AG20443 (cell line): Measurements from ENCODE around the gene CACNA2D4.
"Not testable (repeated sequence)": the region's sequence is repeated elsewhere in the genome, so short reads cannot be mapped to it uniquely, and the experiment has no call there.

ENCODE experiments used
- DNase-seq: peaks from one replicate; pipeline ENCODE4 v3.0.0; 2012; ENCODE audit warnings: low spot score, mixed read lengths

Gene CACNA2D4, protein sequence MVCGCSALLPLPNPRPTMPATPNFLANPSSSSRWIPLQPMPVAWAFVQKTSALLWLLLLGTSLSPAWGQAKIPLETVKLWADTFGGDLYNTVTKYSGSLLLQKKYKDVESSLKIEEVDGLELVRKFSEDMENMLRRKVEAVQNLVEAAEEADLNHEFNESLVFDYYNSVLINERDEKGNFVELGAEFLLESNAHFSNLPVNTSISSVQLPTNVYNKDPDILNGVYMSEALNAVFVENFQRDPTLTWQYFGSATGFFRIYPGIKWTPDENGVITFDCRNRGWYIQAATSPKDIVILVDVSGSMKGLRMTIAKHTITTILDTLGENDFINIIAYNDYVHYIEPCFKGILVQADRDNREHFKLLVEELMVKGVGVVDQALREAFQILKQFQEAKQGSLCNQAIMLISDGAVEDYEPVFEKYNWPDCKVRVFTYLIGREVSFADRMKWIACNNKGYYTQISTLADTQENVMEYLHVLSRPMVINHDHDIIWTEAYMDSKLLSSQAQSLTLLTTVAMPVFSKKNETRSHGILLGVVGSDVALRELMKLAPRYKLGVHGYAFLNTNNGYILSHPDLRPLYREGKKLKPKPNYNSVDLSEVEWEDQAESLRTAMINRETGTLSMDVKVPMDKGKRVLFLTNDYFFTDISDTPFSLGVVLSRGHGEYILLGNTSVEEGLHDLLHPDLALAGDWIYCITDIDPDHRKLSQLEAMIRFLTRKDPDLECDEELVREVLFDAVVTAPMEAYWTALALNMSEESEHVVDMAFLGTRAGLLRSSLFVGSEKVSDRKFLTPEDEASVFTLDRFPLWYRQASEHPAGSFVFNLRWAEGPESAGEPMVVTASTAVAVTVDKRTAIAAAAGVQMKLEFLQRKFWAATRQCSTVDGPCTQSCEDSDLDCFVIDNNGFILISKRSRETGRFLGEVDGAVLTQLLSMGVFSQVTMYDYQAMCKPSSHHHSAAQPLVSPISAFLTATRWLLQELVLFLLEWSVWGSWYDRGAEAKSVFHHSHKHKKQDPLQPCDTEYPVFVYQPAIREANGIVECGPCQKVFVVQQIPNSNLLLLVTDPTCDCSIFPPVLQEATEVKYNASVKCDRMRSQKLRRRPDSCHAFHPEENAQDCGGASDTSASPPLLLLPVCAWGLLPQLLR

DNA sequence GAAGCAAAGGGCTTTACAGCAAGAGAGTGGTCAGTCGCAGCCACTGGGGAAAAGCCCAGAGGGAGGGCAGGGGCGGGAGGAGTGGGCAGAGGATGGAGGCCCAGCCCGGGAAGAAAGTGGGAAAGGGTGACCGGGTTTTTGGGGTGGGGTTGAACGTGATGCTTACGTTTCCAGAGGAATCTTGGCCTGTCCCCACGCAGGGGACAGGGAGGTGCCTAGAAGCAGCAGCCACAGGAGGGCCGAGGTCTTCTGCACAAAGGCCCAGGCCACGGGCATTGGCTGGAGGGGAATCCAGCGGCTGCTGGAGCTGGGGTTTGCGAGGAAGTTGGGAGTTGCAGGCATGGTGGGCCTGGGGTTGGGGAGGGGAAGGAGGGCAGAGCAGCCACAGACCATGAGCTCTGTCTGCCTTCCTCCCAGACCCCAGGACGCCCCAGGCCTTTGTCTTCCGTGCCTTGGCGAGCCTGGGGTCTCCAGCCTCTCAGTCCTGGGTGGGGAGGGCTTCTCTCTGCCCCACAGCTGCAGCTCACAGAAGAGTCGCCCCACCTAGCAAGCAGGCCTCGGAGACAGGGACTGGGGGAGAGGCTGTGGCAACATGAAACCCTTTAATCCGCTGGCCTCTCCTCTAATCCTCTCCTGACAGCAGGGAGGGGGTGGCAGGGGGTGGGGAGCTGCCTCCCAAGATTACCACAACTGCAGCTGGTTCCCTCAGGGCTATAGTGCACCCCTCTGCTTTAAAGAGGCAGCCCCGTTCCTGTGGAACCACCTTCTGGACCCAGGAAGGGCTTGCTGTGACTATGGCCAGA is at the start of gene CACNA2D4:
Gene CACNA2D4, minus strand, starts transcription at position 572 of the 803 bp plus-strand sequence. Its CDS starts 179 bp downstream, at position 393.
- peak; percentile 9 for DNase-seq

DNA sequence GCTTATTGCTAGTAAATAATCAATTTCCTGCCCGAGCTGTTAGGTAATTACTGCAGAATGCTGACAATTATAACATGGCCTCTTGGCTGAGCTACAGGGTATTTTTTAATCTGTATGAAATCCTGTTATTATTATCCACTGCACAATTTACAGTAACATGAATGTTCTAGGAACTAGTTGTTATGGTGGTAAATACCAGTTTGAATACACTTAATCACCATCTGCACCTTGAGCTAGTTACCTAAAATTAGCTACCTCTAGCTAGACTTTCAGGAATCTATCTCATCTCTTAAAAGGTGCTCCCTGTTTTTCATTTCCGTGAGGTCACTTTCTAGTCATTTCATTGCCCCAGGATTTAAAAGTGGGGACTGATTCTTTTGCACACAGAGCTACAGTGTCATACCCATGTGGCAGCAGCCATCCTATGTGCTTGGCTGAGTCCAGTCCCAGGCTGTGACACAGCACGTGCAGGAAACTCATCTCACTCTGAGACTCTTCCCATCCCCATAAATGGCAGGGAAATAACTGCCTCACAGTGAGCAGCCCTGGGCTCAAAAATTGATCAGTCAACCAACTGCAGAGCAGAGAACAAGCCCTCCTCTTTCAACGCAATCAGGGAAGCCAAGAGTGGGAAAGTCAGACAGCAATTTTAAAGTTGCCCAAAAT is 48.2 kb upstream of the CACNA2D4 start:
- DNase-seq: no peak

DNA sequence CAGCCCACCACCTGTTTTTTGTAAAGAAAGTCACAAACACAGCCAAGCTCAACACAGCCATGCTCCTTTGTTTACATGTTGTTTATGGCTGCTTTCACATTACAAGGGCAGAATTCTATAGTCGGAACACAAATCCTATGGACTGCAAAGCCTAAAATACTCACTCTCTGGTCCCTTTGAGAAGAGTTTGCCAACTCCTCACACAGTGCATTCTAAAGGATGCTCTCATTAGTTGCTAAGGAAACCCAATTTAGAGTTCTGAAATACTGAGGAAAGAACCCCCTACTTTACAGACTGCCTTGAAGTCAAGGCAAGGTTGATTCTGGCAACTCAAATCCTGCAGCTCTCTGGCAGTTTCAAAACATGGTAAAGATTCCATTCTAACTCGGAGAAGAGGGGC is 47.5 kb upstream of the CACNA2D4 start:
- DNase-seq: no peak

DNA sequence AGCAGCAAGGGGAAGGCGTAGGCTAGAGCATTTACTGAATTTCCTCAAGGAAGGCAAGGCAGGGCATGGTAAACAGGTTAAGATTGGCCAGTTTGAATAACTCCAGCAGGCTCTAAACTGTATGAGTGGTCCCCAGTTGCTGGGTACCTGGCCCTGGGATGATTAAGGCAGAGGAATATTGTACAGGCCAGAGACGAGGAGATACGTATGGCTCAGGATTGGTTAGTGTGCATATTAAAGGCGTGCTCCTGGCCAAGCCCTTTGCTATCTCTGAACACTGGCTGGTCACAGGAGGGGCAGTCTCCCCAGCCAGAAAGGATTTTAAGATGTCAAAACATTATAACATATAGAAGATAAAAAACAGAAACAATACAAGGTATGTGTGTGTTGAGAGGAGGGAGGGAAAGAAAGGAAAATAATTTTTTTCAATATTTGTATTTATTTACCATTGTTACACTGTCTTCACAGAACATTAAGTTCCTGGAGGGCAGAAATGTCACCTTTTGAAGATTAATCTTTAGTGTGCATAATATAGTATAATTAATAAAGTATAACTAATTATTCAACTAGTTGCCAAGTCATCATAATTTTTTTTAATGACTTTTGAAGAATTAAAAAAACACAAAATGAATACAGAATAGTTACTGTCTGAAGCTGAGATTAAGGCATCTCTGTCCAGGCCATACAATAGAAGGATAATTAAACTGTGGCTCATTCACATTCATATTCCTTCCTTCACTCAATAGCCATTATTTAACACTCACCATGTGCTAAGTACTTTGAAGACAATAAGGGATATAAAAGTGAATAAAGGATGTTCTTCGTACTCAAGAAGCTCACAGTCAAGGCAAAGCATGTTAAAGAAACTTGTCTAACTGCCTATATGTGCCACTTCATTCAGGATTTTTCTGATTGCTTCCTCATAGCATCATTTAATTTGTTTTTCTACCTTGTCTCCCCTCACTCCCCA is 43.9 kb upstream of the CACNA2D4 start:
- no peak for DNase-seq

DNA sequence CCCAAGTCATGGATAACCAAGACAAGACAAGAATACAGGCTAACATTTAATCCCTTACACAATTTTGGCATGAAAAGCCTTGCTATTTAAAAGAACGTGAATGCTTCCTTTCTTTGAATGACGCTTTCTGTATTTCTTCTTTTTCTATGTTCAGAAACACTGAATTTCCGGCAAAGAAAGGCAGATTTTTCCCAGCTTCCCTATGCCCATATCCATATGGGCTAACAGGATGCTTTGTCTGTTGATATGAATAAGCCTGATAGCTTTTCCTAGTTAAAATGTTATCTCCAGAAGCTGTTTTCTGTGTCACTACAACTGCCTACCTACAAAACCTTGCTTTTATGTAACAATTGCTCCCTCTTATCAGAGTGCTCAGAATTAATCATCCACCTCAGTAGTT is 38.3 kb upstream of the CACNA2D4 start:
- no peak for DNase-seq

DNA sequence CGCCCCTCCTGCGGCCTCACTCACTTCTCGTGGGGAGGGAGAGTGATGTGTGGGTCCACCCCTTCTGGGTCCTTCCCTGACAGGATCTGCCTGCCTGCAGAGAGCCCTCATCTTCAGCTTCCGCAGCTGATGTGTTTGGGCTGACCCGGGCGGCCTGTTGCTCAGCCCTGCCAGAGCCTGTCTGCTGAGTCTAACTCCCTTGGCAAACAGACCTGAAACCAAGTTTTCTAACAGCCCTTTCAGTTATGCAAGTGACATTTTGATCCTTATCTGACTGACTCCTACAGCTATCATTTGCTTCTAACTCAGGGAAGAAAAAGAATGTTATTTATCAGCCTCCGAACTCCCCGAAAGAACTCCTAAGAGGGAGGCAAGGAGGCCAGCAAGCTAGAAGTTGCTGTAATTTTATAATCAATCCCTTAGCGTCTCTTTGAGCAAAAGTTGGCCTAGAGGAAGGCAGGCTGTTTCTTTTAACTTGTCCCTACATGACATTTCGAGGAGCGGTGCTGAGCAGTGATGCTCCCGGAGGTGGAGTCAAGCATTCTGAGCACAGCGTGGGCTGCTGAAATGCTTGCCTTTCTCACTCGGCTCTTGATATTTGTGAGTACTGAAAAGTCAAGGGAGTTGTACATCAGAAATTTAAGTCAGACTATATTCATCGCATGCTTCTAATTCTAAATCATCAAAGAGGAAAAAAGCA is 31.5 kb upstream of the CACNA2D4 start:
- DNase-seq: no peak

DNA sequence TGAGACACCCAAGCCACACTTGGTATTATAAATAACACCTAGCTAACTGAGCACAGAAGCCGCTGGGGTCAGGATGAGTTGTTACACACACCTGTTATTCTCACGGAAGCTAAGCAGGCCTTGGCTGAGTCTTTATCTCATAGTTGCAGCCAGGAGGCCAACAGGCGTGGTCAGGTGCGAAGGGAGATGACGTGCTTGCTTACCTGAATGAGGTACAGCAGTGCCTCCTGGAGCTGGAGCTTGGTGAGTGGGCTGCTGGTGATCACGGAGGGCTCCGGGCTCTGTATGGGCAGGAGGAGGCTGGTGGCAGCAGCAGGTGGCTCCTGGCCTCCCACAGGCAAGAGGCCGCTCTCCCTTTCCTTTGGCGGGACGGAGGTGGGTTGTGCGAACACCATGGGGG is 30.4 kb upstream of the CACNA2D4 start:
- DNase-seq: no peak

DNA sequence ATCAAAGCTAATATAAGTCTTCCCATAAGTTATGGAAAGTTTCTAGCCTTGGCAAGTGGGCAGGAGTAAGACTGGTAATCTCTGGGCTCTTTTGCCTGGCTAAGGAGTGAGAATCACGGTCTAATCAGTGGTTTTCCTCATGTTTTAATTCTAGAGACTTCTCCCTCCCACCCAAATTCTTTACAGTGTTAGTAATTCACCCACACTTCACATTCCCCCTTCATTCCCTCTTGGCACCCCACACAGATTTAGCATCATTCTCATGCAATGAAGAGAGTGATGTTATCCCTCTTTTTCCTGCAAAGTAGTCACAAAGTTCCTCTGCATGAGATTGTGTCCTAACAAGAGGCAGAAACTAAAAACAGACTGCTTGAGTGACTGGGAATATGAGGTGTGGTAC is 28.6 kb upstream of the CACNA2D4 start:
- DNase-seq: peak; percentile 73

DNA sequence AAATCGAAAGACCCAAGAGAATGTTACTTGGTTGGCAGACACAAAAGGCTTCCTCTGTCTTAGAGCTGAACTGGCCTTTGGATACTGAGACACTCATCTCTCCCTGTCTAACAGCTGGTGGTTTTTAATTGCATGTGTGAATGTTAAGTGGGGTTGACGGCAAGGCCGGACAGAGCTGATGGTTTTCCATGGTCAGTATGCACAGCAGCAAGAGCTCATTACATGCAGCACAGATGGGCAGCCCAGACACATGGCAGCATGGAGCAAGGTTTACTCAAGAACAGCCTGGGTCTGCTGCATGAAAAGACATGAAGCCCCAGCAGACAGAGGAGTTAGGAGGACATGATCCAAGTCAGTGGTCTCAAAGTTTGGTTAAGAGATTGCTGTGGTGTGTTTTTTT is 27.8 kb upstream of the CACNA2D4 start:
- DNase-seq: no peak

DNA sequence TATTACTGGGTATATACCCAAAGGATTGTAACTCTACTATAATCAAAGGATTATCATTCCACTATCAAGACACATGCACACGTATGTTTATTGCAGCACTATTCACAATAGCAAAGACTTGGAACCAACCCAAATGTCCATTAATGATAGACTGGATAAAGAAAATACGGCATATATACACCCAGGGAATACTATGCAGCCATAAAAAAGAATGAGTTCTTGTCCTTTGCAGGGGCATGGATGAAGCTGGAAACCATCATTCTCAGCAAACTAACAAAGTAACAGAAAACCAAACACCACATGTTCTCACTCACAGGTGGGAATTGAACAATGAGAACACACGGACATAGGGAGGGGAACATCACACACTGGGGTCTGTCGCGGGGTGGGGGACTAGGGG is 27.1 kb upstream of the CACNA2D4 start:
- not testable (repeated sequence) for DNase-seq

DNA sequence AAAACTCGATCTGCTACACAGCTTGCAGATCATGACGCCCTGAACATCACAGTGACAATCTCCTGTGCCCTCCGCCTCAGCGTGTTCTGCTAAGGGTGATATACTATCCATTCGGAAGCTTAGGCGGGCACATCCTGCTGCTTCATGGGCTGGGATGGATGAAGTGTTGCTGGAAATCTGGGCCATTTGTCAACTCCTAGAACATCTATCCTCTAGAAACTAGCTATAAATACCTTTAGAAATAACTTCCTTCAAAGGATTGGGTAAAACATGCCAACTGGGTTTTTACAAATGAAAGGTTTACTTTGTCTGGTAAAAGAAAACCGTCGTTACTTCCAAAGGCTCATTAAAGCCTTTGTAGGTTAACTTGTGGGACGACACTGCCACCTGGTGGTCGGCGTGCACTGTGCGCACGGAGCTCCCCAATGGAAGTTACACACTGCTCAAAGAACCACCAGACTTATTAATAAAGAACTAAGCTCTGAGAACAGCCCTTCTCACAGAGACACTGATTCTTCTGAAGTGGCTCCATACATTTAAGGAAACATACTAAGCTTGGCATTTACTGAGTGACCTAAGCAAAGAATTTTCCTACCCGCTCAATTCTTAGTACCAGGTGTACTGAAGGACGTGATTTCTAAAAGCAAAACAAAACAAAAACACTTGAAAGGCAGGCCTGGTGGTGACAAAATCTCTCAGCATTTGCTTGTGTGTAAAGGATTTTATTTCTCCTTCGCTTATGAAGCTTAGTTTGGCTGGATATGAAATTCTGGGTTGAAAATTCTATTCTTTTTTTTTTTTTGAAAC is 21.6 kb upstream of the CACNA2D4 start:
- DNase-seq: peak; percentile 88

DNA sequence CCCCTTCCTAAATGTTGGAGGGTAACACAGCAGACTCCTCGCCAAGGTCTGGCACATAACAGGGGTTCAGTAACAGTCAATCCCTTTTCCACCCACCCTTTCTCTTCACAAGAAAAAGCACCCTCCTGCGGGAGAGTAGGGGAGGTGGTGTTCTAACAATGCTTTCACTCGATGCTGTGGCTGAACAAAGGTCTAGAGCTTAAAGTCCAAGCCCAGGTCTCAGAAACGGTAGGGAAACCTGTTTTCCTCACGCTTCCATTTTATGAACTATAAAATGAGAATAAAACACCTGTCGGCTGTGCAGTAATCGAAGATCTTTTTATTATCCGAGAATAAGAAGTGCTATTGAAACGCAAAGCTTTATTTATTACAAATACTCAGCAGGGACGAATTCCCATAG is 20.9 kb upstream of the CACNA2D4 start:
- DNase-seq: no peak

DNA sequence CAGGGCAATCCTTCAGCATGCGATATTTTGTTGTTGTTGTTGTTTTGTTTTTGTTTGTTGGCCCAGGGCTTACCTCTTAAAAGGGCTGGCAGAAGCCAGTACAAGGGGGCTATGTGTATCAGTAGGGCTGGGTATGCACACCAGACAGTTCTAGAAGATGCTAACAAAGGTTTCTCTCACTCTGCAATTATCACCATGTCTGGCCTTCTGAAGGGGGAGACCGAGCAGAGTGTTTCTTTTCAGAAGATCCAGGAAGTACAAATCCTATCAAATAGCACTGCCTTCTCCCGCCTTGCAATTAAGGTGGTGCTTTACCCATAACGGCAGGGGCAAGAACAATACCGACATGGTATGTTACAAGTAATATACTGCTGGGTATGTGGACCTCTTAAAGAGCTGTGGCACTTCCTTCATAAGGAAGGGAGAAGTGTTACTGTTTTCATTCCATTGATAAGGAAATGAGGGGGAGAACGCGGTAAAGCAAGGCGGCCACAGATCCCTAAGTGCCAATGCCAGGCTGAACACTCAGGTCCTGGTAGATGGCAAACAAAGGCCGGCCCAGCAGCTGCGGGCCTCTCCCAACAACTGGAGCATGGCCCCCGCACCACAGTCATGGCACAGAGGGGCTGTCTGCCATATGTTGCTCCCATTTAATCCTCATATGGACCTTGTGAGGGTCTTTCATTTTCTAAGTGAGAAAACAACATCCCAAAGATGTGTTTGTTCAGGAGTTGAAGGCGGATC is 19.2 kb upstream of the CACNA2D4 start:
- DNase-seq: no peak

DNA sequence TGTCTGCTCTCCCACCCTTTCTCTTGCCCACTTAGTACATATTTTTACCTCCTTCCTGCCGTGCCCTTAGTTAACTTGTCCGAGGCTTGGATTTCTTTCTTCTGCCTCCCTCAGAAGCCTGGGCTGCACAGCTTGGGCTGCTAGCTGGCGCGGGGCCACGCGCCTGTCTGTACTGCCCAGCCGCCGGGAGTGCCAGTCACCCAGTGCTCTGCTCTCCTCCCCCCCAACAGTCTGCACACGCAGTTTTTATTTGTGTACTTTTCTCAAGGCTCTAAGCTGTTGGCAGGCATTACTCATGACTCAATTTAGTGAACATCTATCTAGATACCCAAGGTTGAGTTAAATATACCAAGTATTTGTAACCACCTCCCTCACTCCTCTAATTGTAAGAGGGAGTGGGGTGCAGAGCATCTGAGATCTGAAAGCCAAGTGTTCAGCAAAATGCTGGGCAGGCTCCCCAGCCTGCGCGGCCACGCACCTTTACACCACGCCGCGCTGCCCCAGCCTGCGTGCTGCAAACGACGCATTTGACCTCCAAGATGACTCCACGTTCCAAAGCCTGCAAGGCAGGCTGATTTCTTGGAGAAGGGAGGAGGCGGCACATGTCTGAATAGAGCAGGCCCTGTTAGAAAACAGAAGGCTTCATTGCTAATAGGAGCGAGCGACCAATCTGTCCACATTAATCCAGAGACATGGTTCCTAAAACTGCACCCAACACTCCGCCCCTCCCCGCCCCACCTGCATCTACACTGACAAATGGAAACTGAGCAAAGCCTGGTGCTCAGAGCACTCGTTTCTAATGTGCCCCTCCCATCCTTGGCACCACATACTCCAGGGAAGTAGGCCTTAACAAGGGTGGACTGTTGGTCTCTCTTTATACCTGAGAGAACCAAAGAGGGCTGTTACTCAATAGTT is 18.2 kb upstream of the CACNA2D4 start:
- DNase-seq: peak; percentile 60

DNA sequence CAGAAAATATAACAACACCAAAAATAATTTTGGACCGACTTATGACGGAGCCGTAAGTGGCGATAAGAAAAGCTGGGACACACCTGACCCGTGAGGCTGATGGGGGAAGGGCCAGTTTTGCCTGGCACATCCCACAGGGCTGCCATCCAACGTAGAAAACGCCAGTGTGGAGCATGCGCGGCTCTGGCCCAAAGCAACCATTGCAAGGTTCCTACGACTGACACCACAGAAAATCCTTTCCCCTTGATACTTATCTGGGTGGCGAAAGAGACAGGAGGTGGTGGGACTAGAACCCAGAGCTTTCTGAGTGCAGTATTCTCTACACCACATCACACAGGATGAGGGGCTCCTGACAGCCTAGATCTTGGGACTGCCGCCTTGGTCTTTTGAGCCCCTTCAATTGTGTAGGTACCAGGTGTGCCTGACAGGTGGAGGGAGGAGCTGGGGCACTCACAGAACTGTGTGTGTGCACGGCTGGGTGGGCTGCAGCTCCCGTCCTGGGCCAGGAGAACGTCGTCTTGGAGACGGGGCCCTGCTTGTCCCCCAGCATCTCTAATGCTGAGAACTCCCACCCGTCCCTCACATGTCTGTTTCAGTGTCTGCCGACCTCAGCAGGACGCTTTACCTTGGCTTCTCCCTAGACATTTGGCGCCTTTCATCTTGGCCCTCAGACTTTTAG is 17.4 kb upstream of the CACNA2D4 start:
- no peak for DNase-seq

DNA sequence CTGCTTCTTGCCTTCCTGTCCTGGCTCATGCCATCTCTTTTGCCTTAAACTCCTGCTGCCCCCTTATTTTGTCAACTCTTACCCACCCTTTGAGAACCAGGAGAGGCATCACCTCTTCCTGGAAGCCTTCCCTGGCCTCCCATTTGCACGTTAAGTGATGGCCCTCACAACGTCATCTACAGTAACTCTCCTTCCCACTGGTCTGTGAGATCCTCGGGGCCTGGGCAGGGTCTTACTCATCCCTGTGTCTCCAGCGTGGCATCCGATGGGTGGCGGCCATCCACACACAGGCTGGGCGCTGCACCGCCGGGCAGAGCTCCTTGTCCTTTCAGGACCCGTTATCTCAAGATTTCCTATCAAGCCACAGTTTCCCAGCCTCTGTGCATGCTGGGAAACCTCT is 16.8 kb upstream of the CACNA2D4 start:
- no peak for DNase-seq
